Measurements from ENCODE around the gene ARFGEF3.

- no peak for TF ChIP-seq CTCF (IDR thresholded peaks at IDR 0.05)
- no peak for TF ChIP-seq POLR2A (IDR thresholded peaks at IDR 0.05; ENCODE audit: low read depth)
Observed at GRCh38 chr6:138275976-138276375, 114.2 kb downstream of the ARFGEF3 start.
